T-helper 1 cell (primary cell): ENCODE results near the gene GSTA4.
"Not testable (repeated sequence)": the region's sequence is repeated elsewhere in the genome, so short reads cannot be mapped to it uniquely, and the experiment has no call there.

ENCODE experiments used
- DNase-seq, 5 donors: peaks; one replicate each; pipeline ENCODE4 v3.0.0-alpha.2; 2012 to 2020

Gene GSTA4

DNA sequence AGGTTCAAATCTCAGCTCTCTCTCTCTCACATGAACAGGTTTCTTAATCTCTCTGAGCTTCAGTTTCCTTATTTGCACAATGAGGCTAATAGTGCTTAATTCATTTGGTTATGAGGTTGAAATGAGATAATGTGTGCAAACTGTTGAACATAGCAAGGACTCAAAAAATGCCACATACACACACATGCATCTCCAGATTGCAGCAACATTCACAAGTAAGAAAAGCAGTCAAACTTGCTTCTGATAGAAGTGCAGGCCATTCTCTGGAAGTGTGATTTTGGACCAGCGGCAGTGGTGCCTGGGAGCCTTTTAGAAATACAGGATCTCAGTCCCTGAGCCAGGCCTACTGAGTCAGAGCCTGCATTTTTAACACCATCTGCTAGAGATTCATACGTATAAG, 25.7 kb downstream of the GSTA4 start:
- DNase-seq = no peak

- no peak for DNase-seq
Observed at GRCh38 chr6:52966101-52966500, 29.0 kb downstream of the GSTA4 start.

GRCh38 chr6:52965380-52965779, 29.7 kb downstream of the GSTA4 start:
- DNase-seq = no peak

GRCh38 chr6:52964318-52964717, 30.8 kb downstream of the GSTA4 start:
- DNase-seq = no peak

- DNase-seq = no peak
Observed at GRCh38 chr6:52962701-52963100, 32.4 kb downstream of the GSTA4 start.

- DNase-seq = not testable (repeated sequence)
Observed at GRCh38 chr6:52961022-52961421, 34.1 kb downstream of the GSTA4 start.

GRCh38 chr6:52960211-52960610, 34.9 kb downstream of the GSTA4 start:
- not testable (repeated sequence) for DNase-seq

- no peak for DNase-seq
Observed at GRCh38 chr6:52958546-52959255, 36.4 kb downstream of the GSTA4 start.

- DNase-seq = no peak
Observed at GRCh38 chr6:52955871-52956270, 39.2 kb downstream of the GSTA4 start.

DNA sequence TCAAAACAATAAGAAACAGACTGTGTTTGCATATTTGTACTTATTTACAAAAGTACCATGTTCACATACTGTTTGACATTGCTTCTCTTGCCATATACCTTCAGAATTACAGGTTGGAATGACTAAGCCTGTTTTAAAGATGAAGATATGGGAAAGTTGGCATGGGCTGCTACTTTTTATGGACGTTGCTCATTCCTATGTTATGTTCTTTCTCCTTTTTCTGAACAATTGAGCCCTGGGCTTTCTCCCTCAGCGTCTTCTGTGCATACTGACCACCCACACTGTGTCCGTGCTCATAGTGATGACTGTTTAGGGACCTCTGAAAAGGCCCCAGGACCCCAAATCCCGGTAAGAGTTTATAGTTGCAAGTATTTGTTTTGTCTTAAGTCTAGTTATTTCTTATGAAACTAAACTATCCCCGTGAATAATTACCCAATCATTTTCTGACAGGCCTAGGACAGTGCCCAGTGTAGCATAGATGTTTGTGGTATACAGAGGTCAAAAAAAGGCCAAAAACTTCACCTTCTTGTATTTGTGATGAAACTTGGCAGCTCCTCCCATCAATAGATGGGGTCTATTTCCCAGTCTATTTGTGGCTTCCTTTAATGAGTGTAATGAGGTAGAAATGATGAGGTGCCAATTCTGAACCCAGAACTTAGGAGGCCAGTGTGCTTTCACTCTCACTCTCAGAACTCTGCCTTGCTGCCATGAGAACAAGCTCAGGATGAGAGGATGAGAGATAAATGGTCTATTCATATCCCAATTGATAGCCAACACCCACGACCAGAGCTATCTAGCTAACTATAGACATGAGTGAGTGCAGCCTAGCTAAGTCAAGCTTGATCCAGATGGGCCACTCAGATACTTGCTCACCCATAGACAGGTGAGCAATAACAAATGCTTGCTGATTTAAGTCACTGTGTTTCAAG, 40.9 kb downstream of the GSTA4 start:
- no peak for DNase-seq

- no peak for DNase-seq
Observed at GRCh38 chr6:52946306-52946705, 48.8 kb downstream of the GSTA4 start.

DNA sequence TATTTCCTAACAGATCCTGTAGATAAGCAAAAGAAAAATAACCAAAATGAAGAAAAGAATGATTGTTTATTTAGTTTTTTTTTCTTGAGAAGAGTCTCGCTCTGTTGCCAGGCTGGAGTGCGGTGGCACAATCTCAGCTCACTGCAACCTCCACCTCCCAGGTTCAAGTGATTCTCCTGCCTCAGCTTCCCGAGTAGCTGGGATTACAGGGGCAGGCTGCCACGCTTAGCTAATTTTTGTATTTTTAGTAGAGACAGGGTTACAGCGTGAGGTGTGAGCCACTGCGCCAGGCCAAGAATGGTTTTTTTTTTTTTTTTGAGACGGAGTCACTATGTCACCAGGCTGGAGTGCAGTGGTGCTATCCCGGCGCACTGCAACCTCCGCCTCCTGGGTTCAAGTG, 52.3 kb downstream of the GSTA4 start:
- DNase-seq = not testable (repeated sequence)

DNA sequence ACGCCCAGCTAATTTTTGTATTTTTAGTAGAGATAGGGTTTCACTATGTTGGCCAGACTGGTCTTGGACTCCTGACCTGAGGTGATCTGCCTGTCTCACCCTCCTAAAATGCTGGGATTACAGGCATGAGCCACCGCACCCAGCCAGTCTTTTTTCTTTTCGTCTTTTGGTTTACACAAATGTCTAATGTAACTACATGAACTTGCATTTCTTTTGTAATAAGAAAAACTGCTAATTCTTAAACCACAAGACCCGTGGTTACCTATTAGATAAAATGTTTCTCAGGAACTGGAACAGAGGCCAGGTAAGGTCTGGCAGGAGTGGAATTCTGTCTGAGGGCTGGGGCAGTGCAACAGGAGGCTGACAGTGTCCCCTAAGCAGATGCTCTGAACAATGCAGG, 52.9 kb downstream of the GSTA4 start:
- DNase-seq = no peak

GRCh38 chr6:52937908-52938307, 57.2 kb downstream of the GSTA4 start:
- DNase-seq = no peak

DNA sequence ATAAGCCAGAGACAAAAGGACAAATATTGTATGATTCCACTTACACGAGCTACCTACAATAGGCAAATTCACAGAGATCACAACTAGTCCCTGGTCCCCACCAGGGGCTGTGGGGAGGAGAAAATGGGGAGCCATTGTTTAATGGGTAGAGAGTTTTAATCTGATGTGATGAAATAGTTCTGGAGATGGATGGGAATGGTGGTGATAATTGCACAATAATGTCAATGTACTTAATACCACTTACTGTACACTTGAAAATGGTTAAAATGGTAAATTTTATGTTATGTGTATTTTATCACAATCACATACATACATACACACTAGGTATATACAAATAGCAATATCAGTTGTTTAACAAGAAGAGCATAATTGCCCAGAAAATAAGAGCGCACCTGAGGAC, 61.3 kb downstream of the GSTA4 start:
- no peak for DNase-seq

GRCh38 chr6:52931351-52931750, 63.7 kb downstream of the GSTA4 start:
- no peak for DNase-seq

GRCh38 chr6:52929321-52930164, 65.5 kb downstream of the GSTA4 start:
- no peak for DNase-seq
